SW480 (cell line): ENCODE results near the gene C19orf85.
"Not testable (repeated sequence)": the region's sequence is repeated elsewhere in the genome, so short reads cannot be mapped to it uniquely, and the experiment has no call there.

ENCODE experiments used
- DNase-seq: peaks from one replicate; pipeline ENCODE4 v3.0.0-alpha.2; 2016; ENCODE audit warnings: low spot score

C19orf85 gene

DNA sequence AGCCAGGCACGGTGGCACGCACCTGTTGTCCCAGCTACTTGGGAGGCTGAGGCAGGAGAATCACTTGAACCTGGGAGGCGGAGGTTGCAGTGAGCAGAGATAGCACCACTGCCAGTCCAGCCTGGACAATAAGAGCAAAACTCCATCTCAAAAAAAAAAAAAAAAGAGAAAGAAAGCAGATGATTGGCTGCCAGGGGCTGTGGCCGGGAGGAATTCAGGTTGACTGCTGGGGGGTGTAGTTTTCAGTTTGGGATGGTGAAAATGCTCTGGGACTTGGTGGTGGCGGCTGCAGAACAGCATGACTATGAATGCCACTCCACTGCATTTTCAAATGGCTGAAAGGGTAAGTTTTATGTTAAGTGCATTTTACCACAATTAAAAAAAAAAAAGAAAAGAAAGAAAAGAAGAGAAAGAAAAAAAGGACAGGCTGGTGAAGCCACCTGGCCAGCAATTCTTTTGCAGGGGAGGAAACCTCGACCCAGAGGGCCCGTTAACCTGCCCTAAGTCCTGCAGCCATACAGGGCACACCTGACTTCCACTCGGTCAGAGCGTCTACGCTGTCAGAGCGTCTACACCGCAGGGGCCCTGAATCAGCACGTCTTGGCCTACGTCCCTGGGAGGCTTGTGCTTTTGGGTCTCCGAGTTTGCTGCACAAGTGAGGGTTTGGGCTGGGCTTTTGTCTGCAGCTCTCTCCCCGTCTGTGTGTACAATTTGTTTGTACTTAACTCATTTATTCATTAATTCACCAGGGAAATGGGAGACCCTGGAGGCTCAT lies 6.7 kb downstream of the C19orf85 start:
- no peak for DNase-seq

DNA sequence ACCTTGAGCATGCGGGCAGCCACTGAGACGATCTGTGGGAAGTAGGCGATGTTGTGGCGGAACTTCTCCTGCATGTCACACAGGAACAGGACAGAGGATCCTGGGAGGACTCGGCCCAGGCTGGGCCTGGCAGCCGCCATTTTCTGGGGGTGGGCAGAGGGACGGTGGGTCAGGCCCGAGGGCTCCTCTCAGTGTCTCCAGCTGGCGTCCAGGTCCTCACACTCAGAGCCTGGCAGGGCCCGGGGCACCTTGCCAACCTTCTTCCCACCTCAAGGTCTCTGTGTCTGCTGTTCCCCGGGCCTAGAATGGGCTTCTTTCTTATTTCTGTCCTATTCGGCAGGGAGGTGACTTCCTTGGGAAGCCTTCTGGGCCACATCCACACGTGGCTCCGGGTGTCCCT lies 8.2 kb downstream of the C19orf85 start:
- no peak for DNase-seq

DNA sequence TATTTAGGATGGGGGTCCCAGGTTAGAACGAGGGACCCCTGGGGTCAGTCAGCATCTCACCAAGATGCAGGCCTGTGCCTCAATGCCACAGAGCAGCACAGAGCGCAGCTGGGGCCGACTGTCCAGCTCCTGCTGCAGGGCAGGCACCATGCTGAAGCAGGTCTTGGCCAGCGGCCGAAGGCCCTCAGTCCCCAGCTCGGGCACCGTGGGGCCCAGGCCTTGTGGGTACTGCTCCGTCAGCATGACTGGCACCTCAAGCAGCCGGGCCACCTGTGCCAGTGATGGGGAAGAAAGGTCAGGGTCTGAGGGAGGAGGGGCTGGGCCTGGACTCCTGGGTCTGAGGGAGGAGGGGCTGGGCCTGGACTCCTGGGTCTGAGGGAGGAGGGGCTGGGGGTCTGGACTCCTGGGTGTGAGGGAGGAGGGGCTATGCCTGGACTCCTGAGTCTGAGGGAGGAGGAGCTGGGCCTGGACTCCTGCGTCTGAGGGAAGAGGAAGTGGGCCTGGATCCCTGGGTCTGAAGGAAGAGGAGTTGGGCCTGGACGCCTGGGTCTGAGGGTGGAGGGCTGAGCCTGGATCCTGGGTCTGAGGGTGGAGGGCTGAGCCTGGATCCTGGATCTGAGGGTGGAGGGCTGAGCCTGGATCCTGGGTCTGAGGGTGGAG lies 8.8 kb downstream of the C19orf85 start:
- DNase-seq, result no peak

DNA sequence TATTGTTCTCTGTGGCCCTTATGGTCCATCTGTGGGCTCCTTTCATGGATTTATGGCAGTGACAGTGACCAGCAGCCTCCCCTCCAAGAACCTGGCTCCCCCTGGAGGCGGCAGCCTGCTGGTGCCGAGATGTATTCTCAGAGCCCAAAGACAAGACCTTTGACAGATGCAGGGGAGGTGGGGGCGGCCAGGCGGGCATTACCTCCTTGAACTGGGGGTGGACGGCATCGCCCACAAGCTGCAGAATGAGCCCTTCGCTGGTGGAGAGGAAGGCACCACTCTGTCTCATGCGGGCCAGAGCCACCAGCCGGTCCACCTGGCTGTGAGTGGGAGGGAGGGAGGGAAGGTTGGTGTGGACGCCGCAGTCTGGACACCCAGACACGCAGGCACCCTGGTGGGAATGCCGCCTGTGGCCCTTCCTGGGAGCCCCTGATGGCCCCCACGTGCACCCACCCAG lies 9.7 kb downstream of the C19orf85 start:
- DNase-seq, result peak; percentile 56

DNA sequence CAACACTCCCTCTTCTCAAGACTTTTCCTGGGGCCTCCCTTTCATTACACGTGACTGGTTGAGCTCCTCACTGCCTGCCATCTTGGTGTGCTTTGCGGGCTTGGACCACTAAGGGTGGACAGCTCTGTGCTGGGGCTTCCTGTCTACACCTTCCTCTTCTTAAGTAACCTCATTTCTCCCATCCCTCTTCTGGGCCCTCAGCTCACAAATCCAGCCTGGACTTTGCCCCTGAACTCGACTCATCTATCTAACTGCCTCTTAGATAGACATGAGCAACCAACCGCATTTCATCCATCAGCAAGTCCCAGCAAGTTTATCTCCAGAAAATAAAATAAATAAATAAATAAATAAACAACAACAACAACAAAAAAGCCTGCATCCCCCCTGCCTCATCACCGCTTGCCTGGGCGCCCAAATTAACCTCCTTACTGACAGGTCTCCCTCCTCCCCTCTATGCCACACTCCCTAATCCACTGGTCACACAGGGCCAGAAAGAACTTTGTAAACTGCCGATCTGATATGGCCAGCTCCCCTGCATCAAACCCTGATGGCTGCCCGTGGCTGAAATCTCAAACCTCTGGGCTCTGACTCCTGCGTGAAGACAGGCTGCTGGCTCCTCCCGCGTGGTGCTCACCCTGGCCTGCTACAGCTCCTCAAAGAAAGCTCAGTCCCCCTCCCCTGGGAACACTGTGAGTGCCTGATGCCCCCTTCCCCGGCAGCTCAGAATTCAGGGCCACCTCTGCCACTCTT lies 10.9 kb downstream of the C19orf85 start:
- DNase-seq, result no peak

DNA sequence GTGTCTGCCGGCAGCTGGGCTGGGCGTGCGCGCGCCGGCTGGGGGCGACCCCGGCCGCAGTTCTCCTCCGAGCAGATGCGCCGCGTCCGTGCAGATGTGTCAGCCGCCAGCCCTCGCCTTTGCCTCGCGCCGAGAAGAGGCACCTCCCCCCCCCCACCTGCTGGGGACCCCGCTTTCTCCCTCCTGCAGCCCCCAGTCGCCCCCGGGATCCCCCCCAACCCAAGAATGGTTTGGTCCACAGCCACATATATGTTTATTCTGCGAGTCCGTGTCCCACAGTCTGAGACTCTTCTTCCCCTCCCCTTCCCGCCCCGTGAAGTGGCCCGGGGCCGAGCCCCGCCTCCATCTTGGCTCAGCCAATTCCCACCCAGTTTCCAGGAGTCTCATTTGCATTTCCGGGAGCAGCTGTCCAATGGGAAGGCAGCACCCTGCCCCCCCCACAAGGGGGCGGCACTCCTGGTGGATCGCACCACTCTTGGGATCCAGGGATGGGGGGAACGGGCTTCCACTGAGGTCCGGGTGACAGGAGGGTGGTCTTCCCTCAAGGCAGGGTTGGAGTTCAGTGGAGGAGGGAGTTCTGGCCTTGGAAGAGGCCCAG lies 11.7 kb downstream of the C19orf85 start:
- DNase-seq, result peak; percentile 75

DNA sequence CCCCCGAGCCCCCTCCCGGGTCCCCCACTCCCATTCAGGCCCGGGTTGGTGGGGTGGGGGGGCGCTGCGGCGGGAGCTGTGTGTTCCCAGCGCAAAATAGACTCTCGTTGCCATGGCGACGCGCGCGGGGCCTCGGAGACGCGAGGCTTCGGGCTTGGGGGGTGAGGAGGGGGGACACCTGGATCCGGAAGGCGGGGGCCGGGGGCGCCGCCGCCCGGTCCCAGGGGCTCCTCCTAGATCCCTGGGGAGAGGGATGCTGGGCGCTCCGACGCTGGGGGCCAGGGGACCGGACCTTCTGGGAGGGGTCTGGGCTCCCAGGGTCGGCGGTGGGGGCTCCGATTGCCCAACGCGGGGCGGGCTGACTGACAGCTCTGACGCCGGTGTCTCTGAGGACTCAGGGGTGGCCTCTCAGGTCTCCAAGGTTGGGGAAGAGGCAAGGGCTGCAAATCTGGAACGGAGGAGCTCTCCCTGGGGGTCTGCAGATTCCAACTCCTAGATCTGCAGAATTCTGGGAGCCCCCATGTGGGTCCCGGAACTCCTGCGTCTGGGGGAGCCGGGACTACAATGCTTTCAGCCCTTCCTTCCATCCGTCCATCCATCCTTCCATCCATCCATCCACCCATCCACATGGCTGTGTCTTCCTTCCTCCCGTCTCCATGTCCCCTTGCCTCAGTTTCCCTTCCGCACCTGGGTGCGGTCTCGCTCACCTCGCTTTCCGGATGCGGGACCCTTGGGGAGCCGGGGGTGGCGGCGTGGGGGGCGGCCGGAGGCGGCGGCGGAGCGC lies 12.4 kb downstream of the C19orf85 start:
- no peak for DNase-seq

DNA sequence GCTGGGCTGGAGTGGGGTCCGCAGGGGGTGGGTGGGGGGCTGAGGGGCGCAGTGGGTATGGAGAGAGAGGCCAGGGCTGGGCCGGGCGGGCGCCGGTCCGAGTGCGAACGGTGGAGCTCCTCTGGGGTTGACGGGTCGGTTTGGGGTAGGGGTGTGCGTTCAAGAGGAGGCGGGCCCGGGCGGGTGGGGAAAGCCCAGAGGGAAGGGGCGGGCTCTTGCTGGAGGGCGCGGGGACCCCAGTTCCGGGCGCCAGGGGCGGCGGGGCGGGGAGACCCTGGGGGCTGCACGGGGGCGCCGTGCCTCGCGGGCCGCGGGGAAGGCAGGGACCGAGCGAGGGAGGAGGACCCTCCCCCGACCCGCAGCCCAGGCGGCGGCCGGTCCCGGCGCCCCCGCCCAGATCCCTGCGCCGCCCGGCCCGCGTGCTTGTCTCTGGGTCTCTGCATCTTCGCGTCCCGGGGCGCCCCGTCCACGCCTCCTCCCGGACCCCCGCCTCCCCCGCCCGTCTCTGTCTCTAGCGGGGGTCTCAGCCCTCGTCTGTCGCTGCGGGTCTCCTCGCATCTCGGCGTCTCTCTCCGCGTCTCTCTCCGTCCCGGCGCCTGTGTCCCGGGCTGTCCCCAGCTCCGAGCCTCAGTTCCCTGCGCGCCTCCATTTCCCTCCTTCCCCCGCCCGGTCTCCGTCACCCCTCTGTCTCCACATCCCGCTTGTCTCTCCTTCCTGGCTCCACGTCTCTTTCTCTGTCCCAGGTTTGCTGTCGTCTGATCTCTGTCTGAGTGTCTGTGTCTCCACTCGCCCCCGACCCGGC lies 13.2 kb downstream of the C19orf85 start:
- DNase-seq, result no peak

DNA sequence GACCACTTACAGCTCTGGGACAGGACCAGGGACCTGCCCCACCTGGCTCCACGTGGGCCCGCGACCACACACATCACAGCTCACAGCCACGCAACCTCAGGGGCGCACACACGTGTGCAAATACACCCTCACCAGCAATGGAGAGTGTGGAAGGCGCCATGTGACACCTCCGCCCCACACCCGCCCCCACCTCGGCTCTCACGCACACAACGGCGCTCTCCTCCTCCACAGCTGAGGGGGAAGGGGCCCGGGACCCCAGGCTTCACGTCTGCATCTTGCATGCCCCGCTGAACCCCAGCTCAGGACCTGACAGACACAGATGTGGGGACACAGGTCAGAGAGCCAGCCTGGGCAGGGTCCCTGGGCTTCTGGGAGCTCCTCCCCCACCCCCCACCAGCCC lies 15.1 kb downstream of the C19orf85 start:
- DNase-seq, result no peak

DNA sequence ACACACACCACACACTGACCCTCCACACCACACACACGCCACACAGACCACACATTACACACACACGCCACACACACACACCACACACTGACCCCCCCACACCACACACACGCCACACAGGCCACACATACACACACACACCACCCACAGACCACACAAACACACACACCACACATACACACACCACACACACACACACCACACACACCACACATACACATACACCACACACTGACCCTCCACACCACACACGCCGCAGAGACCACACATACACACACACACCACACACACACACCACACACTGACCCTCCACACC lies 16.4 kb downstream of the C19orf85 start:
- not testable (repeated sequence) for DNase-seq

DNA sequence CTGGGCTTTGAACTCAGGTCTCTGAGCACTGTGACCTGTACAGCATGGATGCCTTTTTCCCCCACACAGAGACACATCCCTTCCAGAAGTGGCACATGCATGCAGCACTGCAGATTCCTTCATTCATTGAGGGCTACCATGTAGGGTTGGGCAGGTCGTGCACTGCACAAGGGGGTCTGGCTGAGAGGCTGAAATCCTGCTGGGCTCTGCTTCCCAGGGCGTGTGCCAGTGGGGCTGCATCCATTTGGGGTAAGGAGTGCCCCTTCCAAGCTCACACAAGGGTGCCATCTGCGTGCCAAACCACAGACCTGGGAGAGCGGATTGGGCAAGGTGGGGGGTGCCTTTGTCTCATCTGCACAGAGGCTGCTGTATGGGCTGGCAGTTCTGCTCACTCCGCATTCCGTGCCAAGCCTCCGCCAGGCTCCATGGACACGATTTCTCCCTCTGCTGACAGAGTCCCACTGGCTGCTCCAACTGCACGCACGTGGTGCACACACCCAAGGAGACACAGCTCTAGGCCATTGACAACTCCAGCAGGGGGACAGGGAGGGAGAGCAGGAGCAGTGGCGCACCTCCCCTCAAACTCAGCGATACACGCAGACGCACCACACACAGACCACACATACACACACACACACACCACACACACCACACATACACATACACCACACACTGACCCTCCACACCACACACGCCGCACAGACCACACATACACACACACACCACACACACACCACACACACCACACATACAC lies 17.0 kb downstream of the C19orf85 start:
- peak; percentile 86 for DNase-seq

DNA sequence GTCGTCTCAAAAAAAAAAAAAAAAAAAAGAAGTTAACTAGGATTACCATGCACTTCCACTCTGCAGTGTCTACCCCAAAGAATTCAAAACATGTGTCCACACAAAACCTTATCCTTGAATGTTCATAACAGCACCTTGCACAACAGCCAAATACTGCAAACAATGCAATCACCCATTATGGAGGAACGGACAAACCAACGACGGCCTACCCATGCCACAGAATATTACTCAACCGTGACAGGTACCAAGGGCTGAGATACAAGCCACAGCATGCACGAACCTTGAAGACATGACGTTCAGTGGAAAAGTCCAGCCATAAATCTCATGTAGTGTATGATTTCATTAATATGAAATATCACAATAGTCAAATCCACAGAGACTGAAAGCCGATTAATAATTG lies 18.5 kb downstream of the C19orf85 start:
- DNase-seq, result no peak

DNA sequence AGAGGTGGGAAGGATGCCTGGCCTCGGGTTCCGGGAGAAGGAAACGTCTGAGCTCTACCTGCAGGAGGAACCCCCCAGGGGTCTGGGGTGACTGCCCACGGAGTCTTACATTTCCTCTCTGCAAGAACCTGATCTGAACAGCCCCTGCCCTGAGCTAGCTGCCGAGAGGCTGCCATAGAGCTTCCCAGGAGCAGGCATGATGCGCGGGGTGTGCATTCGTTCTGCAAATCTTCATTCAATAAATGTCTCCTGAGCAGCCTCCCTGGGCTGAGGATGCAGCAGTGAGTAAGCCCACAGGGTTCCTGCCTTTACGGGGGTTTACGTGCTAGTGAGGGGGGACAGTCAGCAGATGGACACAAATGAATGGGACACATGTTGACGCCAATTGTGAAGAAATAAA lies 19.9 kb downstream of the C19orf85 start:
- no peak for DNase-seq

DNA sequence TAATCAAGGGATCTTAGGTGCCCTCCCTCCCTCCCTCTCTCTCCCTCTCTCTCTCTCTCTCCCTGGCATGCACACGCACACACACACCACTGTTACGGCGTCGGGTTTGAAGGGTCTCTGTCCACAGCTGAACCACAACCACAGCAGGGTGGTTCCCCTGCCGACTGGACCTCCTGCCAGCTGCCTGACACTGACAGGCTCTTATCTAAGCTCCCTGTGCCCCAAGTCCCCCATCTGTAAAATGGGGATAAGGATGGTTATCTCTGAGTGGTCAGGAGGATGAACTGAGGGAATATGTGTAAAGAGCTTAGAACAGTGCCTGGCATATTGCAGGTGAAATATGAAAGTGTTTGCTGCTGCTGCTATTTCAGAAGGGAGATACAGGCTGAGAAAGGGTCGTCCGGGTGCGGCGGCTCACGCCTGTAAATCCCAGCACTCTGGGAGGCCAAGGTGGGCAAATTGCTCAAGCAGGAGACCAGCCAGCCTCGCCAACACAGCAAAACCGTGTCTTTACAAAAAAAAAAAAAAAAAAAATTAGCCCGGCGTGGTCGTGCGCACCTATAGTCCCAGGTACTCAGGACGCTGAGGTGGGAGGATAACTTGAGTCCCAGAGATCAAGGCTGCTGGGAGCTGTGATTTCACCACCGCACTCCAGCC lies 20.6 kb downstream of the C19orf85 start:
- no peak for DNase-seq

DNA sequence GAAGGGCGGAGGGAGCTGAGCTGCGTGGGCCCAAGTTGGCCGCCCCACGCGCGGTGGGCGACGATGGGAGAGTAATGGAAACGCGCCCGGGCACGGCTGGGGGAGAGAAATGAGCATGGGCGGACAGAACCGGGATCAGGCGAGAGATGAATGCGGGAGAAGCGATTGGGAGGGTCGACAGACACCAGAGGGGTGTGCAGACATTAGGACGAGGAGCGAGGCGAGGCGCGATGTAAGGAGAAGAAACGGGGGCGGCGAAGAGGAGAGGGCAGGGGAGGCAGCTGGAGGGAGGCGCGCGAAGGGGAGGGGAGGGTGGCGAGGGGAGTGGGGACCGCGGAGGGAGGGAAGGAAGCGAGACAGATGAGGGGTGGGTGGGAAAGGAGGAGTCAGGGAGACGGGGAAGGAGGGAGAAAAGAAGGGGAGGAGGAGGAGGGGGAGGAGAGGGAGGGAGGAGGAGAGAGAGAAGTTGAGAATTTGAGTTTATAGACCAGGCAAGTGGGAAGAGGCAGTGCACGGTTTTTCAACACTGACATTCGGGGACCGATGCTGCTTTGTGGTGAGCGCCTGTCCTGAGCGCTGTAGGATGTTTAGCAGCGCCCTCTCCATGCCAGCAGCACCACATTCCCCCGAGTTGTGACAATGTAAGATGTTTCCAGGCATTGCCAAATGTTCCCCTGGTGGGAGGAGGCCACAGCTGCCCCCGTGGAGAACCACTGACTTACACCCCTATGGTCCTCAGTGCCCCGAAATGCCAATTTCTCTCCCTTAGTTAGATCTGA lies 21.3 kb downstream of the C19orf85 start, which contains the start of gene SHISA7:
Gene SHISA7, minus strand, starts transcription at position 256 of the 779 bp plus-strand sequence. CDS start 437 bp downstream, outside the sequence.
- peak; percentile 63 for DNase-seq

DNA sequence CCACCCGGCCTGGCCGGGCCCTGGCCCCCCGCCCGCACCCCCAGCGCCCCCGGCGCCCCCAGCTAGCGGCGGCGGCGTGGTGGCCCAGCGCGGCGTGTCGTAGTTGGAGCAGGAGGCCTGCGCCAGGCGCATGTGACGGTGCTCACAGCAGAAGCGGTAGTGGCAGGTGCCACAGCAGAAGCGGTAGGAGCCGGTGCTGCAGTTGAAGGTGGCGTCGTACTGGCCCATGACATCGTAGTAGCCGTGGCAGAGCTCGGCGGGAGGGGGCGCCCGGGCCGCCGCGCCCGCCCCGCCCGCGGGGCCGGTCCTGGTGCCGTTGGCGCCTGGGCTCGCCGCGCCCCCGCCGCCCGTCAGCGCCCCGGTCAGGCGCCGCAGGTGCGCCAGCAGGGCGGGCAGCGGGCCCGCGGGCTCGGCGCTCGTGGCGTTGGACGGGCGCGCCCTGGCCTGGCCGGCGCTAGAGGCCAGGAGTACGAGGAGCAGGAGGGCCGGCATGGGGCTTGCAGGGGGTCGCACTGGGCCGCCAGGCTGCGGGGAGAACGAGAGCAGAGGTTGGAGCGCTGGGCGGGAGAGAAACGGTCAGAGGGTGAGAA lies 22.1 kb downstream of the C19orf85 start:
- DNase-seq, result peak; percentile 75

DNA sequence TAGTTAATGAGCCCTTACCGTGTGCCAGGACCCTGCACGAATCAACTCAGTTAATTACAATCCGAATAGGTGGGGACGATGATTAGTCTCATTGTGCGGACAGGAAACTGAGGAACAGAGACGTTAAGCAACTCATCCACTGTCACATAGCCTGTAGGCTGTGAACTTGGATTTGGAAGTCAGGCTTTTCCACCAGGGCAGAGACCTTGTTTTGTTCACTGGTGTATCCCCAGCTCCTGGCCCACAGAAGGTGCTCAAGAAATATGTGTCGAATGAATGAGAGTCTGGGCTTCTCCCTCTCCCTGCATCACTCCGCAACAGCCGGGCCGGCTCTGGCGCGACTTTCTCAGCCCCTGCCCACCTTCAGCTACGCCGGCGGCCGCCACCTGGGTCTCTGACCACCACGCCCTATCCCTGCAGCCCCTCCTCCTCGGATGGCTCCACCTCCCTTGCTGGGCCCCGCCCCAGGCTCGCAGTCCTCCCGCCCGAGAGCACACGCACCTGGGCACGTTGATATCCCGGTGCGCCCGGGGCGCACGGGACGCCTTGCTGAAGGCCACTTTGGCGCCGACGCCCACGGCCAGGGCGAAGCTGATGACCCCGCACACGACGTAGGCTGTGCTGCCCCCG lies 22.7 kb downstream of the C19orf85 start:
- DNase-seq, result peak; percentile 37

DNA sequence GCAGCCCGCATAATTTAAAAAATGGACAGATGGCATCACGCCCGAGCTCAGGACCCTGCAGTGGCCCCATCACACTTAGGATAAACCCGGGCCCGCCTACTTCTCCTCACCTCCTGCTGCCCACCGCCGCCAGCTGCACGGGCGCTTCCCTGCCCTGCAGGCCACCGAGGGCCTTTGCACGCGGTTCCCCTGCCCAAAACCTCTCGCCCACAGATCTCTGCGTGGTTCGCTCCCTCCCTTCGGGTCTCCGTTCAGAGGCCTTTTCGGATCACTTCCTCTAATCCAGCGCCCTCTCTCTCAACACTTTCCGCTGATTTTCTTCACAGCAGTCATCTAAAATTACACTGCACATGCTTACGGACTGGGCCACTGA lies 23.2 kb downstream of the C19orf85 start:
- no peak for DNase-seq
